ENCODE results near the gene RIMS4. TPM values are rescaled to one million over a fixed set of nuclear protein-coding genes. Genes with fewer than 3 reads are reported as not detected.

RIMS4 gene
- total RNA-seq, 4 donors from 2014 or later = 1.1 to 5.6 (median 1.9) TPM; not detected in 1

DNA sequence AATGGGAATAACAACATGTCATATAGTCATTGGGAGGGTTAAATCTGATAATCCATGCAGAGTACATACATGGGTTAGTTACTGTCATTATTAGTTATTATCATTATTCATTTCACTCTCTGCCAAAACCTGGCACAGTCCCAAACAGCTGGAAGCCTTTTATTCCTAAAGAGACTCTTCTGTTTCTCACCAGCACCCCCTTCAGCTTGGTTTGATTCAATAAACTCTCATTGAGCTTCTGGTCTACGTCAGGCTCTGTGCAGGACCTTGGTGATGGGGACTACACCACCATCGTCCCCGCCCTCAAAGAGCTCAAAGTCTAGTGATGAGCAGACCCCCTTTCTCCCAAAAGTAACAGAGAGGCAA, 62.4 kb downstream of the RIMS4 start:
- Histone ChIP-seq H3K36me3 (no peaks in the 10 kb centered on the region), H3K27me3 (peaks cover 59% of the 10 kb centered on the region), H3K4me1 (peaks cover 5 to 20% (median 10%) of the 10 kb centered on the region in 4 donors), H3K4me3 (no peak overlapping the region), H3K9me3 (no peaks in the 10 kb centered on the region), H3K27ac (no peak overlapping the region)
- intact Hi-C loops (cut with DNase I; ENCODE audit: low total_unique reads) = loop anchor here (5.0 kb wide), 1 partner anchor 119 kb away; no protein-coding TSS in a partner anchor
- WGBS, 2 donors (ENCODE audit: low coverage in 1 of 2) = 70 to 80% methylated on average over 1 to 3 of the region's 3 CpGs
- no peak for DNase-seq
- in situ Hi-C loops (cut with MboI; ENCODE audit: low pct_ligation_motif_present in 1 of 4, low pct_unique_long_range_greater_than_20kb in 1 of 4, low sequenced_read_pairs in 3 of 4) = loop anchor here in 3 of 4 donors (10.0 kb wide), 2 partner anchors 117 to 127 kb away; no protein-coding TSS in a partner anchor
- TF ChIP-seq CTCF (IDR thresholded peaks at IDR 0.05) (no peak), POLR2AphosphoS5 (IDR thresholded peaks at IDR 0.05) (no peak), EP300 (IDR thresholded peaks at IDR 0.05; ENCODE audit: low read depth) (no peak), POLR2A (IDR thresholded peaks at IDR 0.05) (no peak)

DNA sequence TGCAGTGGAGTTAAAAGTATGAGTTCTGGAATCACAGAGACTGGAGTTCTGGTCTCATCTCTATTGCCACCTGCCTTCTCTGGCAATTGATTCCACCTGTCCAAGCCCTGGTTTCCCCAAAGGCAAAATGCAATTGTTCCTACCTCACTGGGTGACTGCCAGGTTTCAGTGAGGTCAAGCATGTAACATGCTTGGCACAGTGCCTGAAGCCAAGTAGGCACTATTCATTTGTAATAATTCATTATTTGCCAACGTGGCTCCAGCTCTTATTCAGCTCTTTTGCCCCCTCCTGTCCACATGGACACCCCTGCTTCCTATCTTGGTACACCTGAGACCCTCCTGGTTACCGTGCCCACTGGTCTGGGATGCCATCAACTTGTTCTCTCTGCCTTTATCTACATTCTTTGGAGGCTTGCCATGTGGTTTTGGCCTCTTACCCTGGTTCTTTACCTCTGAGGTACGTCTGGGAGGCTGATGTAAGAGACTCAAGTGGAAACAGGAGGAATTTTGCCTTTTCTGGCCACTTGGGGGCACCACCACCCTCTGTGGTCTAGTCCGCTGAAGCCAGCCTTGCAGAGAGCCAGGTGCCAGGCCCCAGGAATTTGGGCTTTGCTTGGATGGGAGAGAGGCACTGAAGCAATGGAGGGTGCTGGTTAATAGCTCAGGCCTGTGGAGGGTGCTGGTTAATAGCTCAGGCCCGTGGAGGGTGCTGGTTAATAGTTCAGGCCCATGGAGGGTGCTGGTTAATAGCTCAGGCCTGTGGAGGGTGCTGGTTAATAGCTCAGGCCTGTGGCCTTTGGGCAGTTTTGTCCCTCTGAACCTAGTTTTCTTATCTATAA, 63.0 kb downstream of the RIMS4 start:
- Histone ChIP-seq H3K27me3 (peaks cover 64% of the 10 kb centered on the region), H3K4me3 (no peak overlapping the region), H3K9me3 (no peaks in the 10 kb centered on the region), H3K27ac (no peak overlapping the region), H3K4me1 (peaks cover 5 to 20% (median 10%) of the 10 kb centered on the region in 4 donors), H3K36me3 (no peaks in the 10 kb centered on the region)
- WGBS, 2 donors (ENCODE audit: low coverage in 1 of 2) = 4 to 14% methylated on average over 3 to 5 of the region's 5 CpGs
- TF ChIP-seq POLR2AphosphoS5 (IDR thresholded peaks at IDR 0.05) (no peak), CTCF (IDR thresholded peaks at IDR 0.05) (peak; percentile 62 to 75 (median 66))
- in situ Hi-C loops (cut with MboI; ENCODE audit: low pct_ligation_motif_present in 1 of 4, low pct_unique_long_range_greater_than_20kb in 1 of 4, low sequenced_read_pairs in 3 of 4) (loop anchor here in 3 of 4 donors (10.0 kb wide), 2 partner anchors 117 to 127 kb away; no protein-coding TSS in a partner anchor), intact Hi-C loops (cut with DNase I; ENCODE audit: low total_unique reads) (loop anchor here (5.0 kb wide), 1 partner anchor 120 kb away; no protein-coding TSS in a partner anchor)
- DNase-seq = peak; percentile 83

- in situ Hi-C loops (cut with MboI; ENCODE audit: low pct_ligation_motif_present in 1 of 4, low pct_unique_long_range_greater_than_20kb in 1 of 4, low sequenced_read_pairs in 3 of 4) (loop anchor here in 3 of 4 donors (10.0 kb wide), 2 partner anchors 118 to 128 kb away; no protein-coding TSS in a partner anchor), intact Hi-C loops (cut with DNase I; ENCODE audit: low total_unique reads) (loop anchor here (5.0 kb wide), 1 partner anchor 121 kb away; no protein-coding TSS in a partner anchor)
- peaks cover 5 to 20% (median 10%) of the 10 kb centered on the region in 4 donors for H3K4me1 ChIP-seq
- peaks cover 61% of the 10 kb centered on the region for H3K27me3 ChIP-seq
- no peak overlapping the region for H3K27ac ChIP-seq
- no peak for TF ChIP-seq CTCF (IDR thresholded peaks at IDR 0.05)
- peak overlapping the region in 3 of 4 donors; percentile 34 to 72 (median 45) for H3K4me3 ChIP-seq
- no peaks in the 10 kb centered on the region for H3K9me3 ChIP-seq
- no peak for DNase-seq
- no peaks in the 10 kb centered on the region for H3K36me3 ChIP-seq
- WGBS, 2 donors (ENCODE audit: low coverage in 1 of 2) = 0 to 27% methylated on average over 3 to 12 of the region's 12 CpGs
Observed at GRCh38 chr20:44746367-44747165, 63.8 kb downstream of the RIMS4 start.
